Stimulated activated CD4-positive, alpha-beta T cell treated with anti-CD3 and anti-CD28 coated beads, Interleukin-2, amount 100 ng/mL, for 24 hours (primary cell): ENCODE data around the gene BLTP3A.
"Not testable (repeated sequence)": the region's sequence is repeated elsewhere in the genome, so short reads cannot be mapped to it uniquely, and the experiment has no call there.

Source experiments
- DNase-seq, 2 donors: peaks; one replicate each; pipeline ENCODE4 v3.0.0-alpha.2; 2020

BLTP3A gene

DNA sequence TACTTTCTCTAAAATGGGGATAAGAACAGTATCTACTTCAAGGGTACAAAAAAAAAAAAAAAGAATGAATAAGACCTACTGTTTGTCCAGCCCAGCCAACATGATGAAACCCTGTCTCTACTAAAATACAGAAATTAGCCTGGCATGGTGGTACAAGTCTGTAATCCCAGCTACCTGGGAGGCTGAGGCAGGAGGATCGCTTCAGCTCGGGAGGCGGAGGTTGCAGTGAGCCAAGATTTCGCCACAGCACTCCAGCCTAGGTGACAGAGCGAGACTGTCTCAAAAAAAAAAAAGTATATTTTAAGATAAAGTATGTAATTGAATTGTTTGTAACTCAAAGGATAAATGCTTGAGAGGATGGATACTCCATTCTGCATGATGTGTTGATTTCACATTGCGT is 2.0 kb downstream of the BLTP3A start:
- no peak for DNase-seq

DNA sequence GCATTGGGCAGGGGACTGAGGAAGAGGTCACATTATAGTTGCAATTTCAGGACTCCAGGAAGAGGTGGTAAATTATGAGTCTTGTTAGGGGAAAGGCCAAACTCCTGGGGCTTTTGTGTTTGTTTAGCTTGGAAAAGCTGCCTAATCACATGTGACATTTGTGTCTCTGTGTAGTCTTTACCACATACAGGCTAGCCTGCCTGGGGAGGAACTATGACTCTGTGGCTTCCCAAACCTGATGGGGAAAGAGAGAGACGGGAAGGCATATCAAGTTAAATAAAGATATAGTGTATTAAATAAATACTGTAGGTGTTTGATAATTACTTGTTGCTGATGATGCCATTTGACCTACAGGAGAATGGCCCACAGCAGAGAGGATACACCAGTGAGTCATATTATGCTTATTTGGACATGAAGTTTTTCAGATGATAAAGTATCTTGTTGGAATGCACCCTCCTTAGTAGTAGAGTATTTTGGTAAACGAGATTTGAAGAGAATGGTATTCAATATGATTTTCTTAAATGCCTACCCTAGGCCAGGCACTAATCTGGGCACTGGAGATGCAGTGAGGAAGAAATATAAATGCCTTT is 4.0 kb downstream of the BLTP3A start:
- no peak for DNase-seq

DNA sequence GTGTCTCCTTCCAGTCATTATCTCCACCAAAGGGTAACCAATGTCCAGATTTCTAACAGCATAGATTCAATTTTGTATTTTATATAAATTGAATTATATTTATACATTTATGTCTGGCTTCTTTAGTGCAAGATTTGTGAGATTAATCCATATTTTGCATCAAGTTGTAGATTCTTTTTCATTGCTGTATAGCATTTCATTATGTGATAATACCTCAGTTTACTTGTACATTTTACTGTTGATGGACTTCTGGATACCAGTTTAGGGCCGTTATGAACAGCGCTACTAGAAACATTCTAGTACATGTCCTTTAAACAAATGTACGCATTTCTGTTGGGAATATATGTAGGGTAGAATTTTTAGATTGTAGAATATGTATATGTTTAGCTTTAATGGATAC is 6.2 kb downstream of the BLTP3A start:
- DNase-seq: no peak

DNA sequence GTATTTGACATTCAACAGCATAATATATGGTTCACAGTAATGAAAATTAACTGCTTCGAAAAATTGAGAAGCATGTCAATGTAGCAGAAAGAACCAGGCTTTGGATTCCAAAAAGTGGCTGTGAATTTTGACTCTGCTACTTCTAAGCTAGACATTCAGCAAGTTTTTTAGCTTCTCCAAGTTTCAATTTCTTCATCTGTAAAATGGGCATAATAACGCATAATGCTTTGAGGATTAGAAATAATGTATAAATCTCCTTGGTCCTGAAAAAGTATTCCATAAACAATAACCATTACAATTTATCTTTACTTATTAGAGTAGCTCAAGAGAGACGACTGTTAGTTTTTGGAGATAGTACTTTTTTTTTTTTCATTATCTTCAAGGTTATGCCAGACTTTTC is 7.7 kb downstream of the BLTP3A start:
- DNase-seq: no peak

DNA sequence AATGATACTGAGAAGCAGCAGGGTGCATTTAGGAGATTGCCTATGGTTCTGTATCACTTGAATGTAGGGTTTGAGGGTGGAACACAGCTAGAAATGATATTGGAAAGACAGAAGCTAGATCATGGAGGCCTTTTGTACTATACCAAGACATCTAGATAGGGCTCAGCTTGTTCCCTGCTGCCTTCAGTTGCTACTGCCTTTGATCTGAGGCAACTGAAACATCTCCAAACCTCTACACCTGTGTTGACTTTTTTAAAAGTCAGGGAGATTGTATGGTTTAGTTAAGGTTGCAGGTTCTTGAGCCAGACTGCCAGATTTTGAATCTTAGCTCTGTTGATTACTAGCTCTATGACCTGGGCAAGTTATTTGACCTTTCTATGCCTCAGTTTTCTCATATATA is 12.7 kb downstream of the BLTP3A start:
- DNase-seq: no peak

DNA sequence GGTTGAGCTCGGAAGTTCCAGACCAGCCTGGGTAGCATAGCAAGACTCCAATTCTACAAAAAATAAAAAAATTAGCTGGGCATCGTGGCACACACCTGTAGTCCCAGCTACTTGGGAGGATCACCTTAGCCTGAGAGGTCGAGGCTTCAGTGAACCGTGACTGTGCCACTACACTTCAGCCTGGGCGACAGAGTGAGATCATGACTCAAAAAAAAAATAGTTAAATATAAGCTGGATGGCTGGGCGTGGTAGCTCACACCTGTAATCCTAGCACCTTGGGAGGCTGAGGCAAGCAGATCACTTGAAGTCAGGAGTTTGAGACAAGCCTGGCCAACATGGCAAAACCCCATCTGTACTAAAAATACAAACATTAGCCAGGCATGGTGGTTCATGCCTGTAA is 13.2 kb downstream of the BLTP3A start:
- DNase-seq: not testable (repeated sequence)

DNA sequence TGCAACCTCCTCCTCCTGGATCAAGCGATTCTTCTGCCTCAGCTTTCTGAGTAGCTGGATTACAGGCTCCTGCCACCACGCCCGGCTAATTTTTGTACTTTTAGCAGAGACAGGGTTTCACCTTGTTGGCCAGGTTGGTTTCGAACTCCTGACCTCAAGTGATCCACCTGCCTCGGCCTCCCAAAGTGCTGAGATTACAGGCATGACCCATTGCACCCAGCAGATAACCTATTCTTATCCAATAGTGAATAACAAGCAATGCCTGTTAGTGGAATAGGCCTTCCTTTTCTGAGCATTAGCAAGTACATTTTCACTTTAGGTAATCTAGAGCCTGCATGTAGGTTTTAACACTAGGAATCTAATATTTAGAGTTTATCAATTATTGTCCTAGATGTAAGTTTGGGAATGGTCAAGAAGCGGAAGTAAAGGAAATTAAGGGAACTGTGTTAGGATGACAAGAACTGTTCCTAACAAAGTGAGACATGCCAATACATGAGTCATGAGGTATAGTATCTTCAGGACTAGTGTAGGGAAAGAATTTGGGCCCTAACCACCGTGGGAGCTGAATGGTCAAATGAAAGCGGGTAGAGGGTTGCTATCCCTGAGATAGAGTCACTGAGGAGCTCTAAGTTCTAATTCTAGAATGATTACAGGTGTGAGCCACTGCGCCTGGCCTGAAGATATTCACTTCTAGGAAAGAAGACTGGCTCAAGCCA is 15.0 kb downstream of the BLTP3A start:
- no peak for DNase-seq

DNA sequence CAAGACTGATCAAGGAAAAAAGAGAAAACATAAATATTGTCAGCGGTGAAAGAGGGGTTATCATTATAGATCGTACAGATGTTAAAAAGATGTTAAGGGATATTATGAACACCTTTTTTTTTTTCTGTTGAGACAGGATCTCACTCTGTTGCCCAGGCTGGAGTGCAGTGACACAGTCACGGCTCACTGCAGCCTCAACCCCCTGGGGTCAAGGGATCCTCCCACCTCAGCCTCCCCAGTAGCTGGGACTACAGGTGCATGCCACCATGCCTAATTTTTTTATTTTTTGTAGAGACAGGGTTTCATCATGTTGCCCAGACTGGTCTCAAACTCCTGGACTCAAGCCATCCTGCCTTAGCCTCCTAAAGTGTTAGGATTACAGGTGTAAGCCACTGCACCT is 16.6 kb downstream of the BLTP3A start:
- not testable (repeated sequence) for DNase-seq

DNA sequence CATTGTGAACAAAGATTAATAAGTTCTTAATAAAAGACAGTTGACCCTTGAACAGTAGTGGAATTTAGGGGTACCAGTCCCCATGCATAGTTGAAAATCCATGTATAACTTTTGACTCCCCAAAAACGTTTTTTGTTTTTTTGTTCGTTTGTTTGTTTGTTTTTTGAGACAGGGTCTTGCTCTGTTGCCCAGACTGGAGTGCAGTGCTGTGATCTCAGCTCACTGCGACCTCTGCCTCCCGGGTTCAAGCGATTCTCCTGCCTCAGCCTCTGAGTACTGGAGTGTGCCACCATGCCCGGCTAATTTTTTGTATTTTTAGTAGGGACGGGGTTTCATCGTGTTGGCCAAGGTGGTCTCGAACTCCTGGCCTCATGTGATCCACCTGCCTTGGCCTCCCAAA is 17.5 kb downstream of the BLTP3A start:
- not testable (repeated sequence) for DNase-seq

DNA sequence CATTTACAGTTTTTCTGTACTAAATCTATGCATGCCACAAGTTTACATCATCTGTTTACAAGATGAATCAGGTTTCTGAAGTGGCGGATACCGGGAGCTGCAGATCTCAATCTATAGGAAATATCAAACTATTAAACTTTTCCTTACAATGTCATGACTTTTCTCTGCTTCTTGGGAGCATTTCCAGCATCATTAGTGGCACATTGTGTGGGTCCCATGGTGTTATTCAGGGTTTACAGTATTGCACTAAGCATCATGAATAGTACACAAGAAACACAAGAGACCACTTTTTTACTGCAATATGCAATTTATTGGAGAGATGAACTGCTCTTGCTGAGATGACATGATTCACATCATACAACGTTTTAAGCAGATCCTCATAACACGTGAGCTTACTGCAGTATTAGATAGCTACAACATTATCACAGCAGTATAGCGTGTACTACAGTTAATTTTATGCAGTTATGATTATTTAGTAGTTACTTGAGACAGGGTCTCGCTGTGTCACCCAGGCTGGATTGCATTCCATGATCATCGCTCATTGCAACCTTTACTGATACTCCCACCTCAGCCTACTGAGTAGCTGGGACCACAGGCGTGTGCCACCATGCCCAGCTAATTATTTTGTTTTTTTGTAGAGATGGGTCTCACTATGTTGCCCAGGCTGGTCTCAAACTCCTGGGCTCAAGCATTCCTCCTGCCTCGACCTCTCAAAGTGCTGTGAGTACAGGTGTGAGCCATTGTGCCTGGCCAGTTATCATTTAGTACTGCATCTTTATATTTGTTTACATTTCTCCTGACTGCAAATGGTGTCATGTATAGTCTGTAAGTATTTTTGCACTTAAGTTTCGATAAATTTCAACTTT is 18.4 kb downstream of the BLTP3A start:
- DNase-seq: no peak

DNA sequence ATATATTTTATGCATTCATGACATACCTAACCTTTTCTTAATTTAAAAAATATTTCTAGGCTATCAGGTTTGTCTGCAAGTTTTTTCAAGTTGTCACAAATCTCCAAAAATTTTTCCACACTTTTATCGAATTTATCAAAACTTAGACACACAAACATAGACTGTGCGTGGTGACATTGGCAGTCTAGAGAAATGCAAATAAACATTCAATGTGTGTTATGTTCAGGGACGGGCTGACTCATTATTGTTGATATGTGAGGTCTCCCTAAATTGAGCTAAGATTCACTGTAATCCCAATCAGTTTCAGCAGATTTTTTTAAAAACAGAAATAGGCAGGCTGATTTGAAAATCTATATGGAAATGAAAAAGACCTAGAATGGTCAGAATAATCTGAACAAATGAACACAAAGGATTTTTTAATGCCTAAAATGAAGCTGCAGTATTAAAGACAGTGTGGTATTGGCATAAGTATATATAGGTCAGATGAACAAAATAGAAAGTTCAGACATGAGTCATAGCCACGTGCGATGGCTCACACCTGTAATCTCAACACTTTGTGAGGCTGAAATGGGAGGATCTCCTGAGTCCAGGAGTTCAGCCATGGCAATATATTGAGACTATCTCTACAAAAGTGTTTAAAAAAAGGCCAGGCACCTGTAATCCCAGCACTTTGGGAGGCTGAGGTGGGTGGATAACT is 19.2 kb downstream of the BLTP3A start:
- peak; percentile 18 to 20 for DNase-seq

DNA sequence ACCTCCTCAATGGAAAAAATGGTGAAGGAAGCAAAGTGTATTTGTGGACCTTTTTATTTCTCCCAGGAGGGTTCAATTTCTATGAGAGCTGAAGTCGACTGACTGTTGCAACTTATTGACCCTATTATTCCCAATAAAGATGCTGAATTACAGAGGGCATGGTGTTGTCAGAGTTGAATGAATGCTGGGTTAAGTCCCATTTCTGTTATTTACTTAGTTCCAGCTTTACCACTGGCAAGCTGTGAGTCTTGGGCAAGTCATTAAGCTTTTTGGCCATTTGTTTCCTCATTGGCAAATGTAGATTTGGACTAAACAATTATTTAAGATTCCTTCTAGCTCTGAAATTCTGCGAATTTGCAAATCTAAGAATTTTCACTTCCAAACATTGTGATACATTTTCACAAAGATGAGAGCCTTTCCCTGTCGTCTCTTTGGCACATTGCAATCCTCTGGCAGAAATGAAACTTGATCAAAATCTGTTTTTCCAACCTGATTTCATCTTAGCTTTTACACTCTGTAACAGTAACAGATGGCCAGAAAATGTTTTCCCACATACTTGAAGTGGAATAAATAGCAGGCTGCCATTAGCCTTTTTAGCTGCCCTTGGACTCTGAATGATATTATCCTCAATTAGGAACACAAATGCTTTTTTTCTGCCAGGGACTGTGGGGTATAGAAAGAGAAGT is 21.3 kb downstream of the BLTP3A start:
- DNase-seq: no peak

DNA sequence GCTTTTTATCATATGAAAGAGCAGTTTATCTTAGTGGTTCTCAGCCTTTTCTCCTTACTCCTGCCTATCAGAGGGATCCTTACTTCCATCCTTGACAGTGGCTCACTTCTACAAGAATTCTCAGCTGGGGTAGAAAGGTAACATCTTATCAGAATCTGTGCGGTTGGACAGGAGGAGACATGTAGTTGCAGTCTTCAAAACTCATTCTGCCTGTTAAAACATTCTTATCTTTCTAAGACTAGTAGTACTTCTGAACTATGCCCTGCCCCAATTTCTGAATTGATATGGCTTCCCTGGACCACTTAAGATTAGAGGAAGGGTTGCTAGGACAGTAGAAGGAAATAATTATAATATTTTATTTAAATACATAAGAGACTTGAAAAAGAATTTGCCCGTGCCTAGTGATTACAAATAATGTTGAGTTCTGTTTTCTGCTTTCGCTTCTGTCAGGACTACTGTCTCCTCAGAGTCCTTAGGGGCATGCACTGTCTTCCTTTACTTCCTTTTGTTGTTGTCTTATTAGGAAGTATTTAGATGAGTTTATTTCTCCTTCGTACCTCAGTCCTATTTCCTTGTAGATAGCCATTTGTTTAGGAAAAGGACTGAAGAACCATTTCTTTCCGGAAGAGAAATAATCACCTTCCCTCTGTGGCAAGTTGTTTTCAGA is 24.9 kb downstream of the BLTP3A start:
- no peak for DNase-seq

DNA sequence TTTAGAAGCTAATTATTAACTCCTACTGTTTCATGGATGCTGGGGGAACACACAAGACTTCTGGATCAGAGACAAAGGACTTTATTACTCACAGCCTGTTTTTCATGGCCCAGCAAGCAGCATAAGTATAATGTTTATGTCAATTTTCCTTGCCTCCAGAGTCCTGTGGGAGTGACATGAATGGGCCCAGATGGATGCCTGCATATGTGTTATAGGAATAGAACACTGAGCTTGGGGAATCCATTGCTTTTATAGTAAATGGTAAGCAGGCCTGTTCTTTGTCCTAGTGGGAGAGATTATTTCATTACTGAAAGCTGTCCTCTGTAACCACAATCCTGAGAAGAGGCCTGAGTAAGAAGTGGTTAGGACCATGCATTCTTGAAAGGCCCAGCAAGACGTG is 25.6 kb downstream of the BLTP3A start:
- DNase-seq: no peak

DNA sequence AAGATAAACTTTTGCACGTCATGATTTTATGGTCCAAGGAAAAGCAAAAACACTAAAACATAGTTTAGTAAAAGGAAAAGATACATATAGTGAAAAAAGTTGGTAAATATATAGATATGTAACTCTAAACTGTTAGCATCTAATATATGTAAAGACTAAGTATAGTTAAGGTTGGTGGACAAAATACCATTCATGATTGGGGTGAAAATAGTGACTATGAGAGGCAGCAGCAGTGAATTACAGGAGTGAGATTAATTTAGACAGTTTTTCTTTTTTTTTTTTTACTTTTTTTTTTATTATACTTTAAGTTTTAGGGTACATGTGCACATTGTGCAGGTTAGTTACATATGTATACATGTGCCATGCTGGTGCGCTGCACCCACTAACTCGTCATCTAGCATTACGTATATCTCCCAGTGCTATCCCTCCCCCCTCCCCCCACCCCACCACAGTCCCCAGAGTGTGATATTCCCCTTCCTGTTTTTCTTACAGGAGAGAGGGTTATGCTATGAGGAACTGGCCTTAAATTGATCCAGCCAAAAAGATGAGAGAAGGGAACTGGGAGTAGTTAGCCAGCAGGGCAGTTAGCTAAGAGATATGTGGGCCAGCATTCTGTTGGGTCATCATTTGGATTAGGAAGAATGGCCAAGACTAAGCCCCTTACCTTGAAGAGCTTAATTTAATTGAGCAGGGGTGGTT is 27.1 kb downstream of the BLTP3A start:
- DNase-seq: not testable (repeated sequence)

DNA sequence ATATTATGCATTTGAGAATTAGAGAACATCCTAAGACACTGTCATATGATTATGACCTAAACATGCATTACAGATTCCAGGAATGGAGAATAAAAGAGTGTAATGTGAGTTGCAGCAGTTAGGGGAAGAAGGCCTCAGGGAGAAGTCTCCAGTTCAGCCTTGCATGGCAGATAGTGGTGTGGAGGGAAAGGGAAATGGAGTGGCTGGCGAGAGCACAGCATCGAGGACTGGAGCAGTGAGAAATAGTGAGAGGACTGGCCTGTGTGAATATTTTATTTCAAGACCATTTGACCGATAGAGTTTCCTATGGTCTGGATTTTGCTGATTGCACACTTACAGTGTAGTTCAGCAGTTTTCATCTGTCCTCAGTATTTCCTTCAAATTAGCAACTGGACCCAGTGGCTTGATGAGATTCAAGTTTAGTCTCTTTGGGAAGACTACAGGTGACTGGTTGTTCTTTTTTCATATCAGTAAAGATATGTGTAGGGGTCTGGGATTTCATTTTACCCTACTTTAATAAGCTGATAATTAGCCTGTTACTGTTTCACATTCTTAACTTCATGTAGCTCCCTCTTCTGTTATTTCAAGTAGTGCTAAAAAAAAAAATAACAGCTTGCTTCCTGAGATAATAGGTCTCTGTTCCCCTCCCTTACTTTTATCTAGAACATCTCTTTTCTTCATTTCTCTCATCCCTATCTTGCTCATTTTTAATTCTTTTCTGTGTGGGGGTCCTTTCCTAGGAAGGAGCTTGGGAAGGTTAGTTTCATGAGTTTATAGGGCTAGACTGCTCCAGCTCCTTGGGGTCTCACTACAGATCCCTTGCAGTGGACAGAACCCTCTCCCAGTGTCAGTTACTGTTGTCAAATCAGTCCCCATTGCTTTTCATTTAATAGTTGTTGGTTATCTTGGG is 27.9 kb downstream of the BLTP3A start:
- no peak for DNase-seq

DNA sequence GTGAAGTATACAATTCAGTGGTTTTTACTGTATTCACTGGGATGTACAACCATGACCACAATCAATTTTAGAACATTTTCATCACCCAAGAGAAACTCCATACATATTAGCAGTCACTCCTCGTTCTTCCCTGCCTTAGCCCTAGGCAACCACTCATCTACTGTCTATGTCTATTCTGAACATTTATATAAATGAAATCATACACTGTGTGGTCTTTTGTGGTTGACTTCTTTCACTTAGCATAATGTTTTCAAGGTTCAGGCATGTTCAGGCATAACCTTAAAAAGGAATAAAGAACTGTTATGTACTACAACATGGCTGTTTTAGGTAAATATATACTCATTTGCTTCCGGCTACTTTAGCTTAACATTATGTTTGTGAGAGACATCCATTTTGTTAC is 37.3 kb downstream of the BLTP3A start:
- DNase-seq: no peak

DNA sequence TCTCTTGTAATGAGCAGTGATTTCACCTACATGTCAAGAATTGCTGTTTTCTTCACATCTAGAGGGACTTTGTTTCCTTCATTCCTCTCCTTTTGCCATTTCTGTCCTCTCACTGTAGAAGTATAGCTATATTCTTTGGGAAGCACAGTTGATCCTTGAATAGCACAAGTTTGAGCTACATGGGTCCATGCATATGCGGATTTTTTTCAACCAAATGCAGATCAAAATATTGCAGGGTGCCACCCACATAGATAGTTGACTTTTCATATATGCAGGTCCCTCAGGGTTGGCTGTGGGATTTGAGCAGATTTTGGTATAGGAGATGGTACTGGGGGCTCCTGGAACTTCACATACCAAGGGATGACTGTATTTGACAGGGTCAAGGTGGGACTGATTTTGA is 41.1 kb downstream of the BLTP3A start:
- DNase-seq: no peak

DNA sequence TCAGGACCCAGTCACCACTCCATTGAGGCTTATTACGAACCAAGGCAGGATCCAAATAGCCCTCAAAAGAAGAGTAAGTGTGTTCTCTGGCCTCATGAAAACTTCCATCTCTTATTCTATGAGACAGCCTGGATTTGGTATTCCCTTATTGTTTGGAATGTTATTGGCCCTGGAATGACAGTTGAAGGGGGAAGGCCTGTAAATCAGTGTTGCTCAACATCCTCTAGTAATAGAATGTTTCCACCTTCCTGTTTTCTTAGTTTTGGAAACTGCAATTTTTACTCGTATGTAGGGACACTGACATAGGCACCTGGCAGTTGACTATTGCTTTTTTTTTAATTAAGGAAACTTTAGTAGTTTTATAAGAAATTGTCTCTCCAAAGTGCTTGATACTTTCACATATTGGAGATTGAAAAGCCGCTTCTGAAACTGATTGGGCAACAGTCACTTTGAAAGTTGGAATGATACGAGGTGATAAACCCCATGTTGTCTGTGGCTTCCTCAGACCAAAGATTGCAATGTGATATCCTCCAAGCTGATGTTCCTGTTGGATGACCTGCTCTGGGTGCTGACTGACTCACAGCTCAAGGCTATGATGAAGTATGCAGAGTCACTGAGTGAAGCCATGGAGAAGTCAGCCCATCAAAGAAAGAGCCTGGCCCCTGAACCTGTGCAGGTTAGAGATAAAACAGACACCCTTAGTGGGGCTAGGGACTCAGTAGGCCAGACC is 43.1 kb downstream of the BLTP3A start:
- no peak for DNase-seq

DNA sequence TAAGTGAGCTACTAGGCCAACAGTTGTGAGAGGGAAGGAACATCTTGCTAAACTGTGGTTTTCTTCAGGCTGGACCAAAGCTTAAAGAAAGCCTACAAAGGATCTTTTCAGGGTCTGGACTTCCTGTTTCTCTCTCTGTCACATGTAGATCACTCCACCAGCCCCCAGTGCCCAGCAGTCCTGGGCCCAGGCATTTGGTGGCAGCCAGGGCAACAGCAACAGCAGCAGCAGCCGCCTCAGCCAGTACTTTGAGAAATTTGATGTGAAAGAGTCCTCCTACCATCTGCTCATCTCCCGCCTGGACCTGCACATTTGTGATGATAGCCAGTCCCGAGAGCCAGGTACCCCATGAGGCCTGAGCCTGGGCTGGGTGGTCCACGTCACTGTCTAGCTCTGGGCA is 44.1 kb downstream of the BLTP3A start:
- DNase-seq: no peak
